H9 (cell line): Measurements from ENCODE around the gene JMJD1C. TPM values are rescaled to one million over a fixed set of nuclear protein-coding genes. Genes with fewer than 3 reads are reported as not detected.
A peak's percentile ranks its signal among the peaks of the same experiment; 100 is the strongest.

Experiments used
- DNase-seq: peaks from one replicate; pipeline ENCODE4 v3.0.0-alpha.2; 2017
- H2AFZ ChIP-seq: one replicate; pipeline ENCODE4 v1.6.1; 2013; ENCODE audit warnings: mild to moderate bottlenecking, low read length, control low read depth, moderate library complexity
- H2AK5ac ChIP-seq: 2 replicates; pipeline ENCODE4 v1.6.1; 2013; ENCODE audit warnings: low read length, control low read depth, mixed read lengths; ENCODE audit not compliant: insufficient read length
- H2BK120ac ChIP-seq: one replicate; pipeline ENCODE4 v1.6.1; 2013; ENCODE audit warnings: low read depth, mild to moderate bottlenecking, low read length, control low read depth, inconsistent platforms; ENCODE audit not compliant: poor library complexity, severe bottlenecking
- H2BK12ac ChIP-seq: 2 replicates; pipeline ENCODE4 v1.6.1; 2013; ENCODE audit warnings: low read length, control low read depth, mixed read lengths, low read depth; ENCODE audit not compliant: insufficient read length
- H2BK15ac ChIP-seq: 2 replicates; pipeline ENCODE4 v1.6.1; 2013; ENCODE audit warnings: low read depth, low read length, control low read depth
- H2BK20ac ChIP-seq: one replicate; pipeline ENCODE4 v1.6.1; 2013; ENCODE audit warnings: low read depth, mild to moderate bottlenecking, low read length, control low read depth, inconsistent platforms; ENCODE audit not compliant: poor library complexity, severe bottlenecking
- H2BK5ac ChIP-seq: 2 replicates; pipeline ENCODE4 v1.6.1; 2013; ENCODE audit warnings: low read length, control low read depth, mixed read lengths; ENCODE audit not compliant: insufficient read length
- H3K14ac ChIP-seq: 2 replicates; pipeline ENCODE4 v1.6.1; 2013; ENCODE audit warnings: low read length, control low read depth; ENCODE audit not compliant: insufficient read depth
- H3K18ac ChIP-seq: 2 replicates; pipeline ENCODE4 v1.6.1; 2013; ENCODE audit warnings: low read depth, mild to moderate bottlenecking, mixed read lengths, low read length, control low read depth; ENCODE audit not compliant: insufficient read length
- H3K23ac ChIP-seq: 2 replicates; pipeline ENCODE4 v1.6.1; 2013; ENCODE audit warnings: low read length, control low read depth, mixed read lengths, low read depth; ENCODE audit not compliant: insufficient read length
- H3K23me2 ChIP-seq: 2 replicates; pipeline ENCODE4 v1.6.1; 2013; ENCODE audit warnings: low read depth, mild to moderate bottlenecking, mixed read lengths, low read length, control low read depth; ENCODE audit not compliant: insufficient read length, poor library complexity, severe bottlenecking
- H3K27ac ChIP-seq: 2 replicates; pipeline ENCODE4 v1.5.1; 2013; ENCODE audit warnings: low read length, control low read depth, mixed read lengths, low read depth; ENCODE audit not compliant: insufficient read length
- H3K27me3 ChIP-seq: 2 replicates; pipeline ENCODE4 v1.6.1; 2013; ENCODE audit warnings: low read length, control low read depth, inconsistent platforms; ENCODE audit not compliant: insufficient read depth
- H3K4ac ChIP-seq: 2 replicates; pipeline ENCODE4 v1.6.1; 2013; ENCODE audit warnings: low read depth, mild to moderate bottlenecking, control low read depth, inconsistent platforms, low read length, moderate library complexity
- H3K4me1 ChIP-seq: 2 replicates; pipeline ENCODE4 v1.6.1; 2013; ENCODE audit warnings: low read length, control low read depth, inconsistent platforms; ENCODE audit not compliant: insufficient read depth
- H3K4me2 ChIP-seq: 2 replicates; pipeline ENCODE4 v1.6.1; 2013; ENCODE audit warnings: low read length, control low read depth, mixed read lengths; ENCODE audit not compliant: insufficient read length, insufficient read depth
- H3K56ac ChIP-seq: 2 replicates; pipeline ENCODE4 v1.6.1; 2013; ENCODE audit warnings: low read depth, mild to moderate bottlenecking, mixed read lengths, low read length, control low read depth; ENCODE audit not compliant: insufficient read length
- H3K79me1 ChIP-seq: 2 replicates; pipeline ENCODE4 v1.6.1; 2013; ENCODE audit warnings: low read depth, mild to moderate bottlenecking, moderate library complexity, low read length, control low read depth, inconsistent platforms; ENCODE audit not compliant: insufficient read depth, poor library complexity, severe bottlenecking
- H3K79me2 ChIP-seq: 2 replicates; pipeline ENCODE4 v1.6.1; 2013; ENCODE audit warnings: low read length, control low read depth, inconsistent platforms; ENCODE audit not compliant: insufficient read depth
- H3K9ac ChIP-seq: 2 replicates; pipeline ENCODE4 v1.6.1; 2013; ENCODE audit warnings: low read length, control low read depth, mixed read lengths; ENCODE audit not compliant: insufficient read length; ENCODE audit errors: extremely low read depth
- H3K9me3 ChIP-seq: one replicate; pipeline ENCODE4 v1.6.1; 2013; ENCODE audit warnings: low read depth, low read length, inconsistent platforms; ENCODE audit not compliant: control insufficient read depth
- H3T11ph ChIP-seq: one replicate; pipeline ENCODE4 v1.6.1; 2013; ENCODE audit warnings: mild to moderate bottlenecking, low read length, control low read depth, inconsistent platforms
- H4K20me1 ChIP-seq: one replicate; pipeline ENCODE4 v1.6.1; 2013; ENCODE audit not compliant: control insufficient read depth, insufficient read length, insufficient read depth
- H4K5ac ChIP-seq: 2 replicates; pipeline ENCODE4 v1.6.1; 2013; ENCODE audit warnings: low read depth, mild to moderate bottlenecking, mixed read lengths, low read length, control low read depth; ENCODE audit not compliant: insufficient read length
- H4K8ac ChIP-seq: replicated peaks from 2 replicates; pipeline ENCODE4 v1.6.1; 2013; ENCODE audit warnings: low read length, control low read depth, mixed read lengths, low read depth; ENCODE audit not compliant: insufficient read length
- H4K91ac ChIP-seq: 2 replicates; pipeline ENCODE4 v1.6.1; 2013; ENCODE audit warnings: low read depth, mild to moderate bottlenecking, moderate library complexity, mixed read lengths, low read length, control low read depth; ENCODE audit not compliant: insufficient read length
- H3K27ac Mint-ChIP-seq, 3 experiments: 2 replicates in 2 of 3; 3 replicates in 1 of 3; pipeline ENCODE4 v1.8.0; 2020 to 2021; ENCODE audit warnings: mixed read lengths in 3 of 3, mild to moderate bottlenecking in 1 of 3, moderate library complexity in 1 of 3
- H3K27me3 Mint-ChIP-seq: 2 replicates; pipeline ENCODE4 v1.8.0; 2021; ENCODE audit warnings: low read depth, mild to moderate bottlenecking, moderate library complexity, mixed read lengths
- H3K36me3 Mint-ChIP-seq, 3 experiments: 2 replicates in 2 of 3; 3 replicates in 1 of 3; pipeline ENCODE4 v1.8.0; 2020 to 2021; ENCODE audit warnings: low read depth in 3 of 3, mixed read lengths in 3 of 3; ENCODE audit not compliant: insufficient read depth in 1 of 3
- H3K4me1 Mint-ChIP-seq, 2 experiments: 2 replicates each; pipeline ENCODE4 v1.8.0; 2020; ENCODE audit warnings: mixed read lengths in 2 of 2
- H3K4me3 Mint-ChIP-seq, 2 experiments: 2 replicates in 1 of 2; 3 replicates in 1 of 2; pipeline ENCODE4 v1.8.0; 2020 to 2021; ENCODE audit warnings: mild to moderate bottlenecking in 2 of 2, mixed read lengths in 2 of 2, moderate library complexity in 1 of 2
- H3K9me3 Mint-ChIP-seq, 2 experiments: 2 replicates in 1 of 2; 3 replicates in 1 of 2; pipeline ENCODE4 v1.8.0; 2020; ENCODE audit warnings: mild to moderate bottlenecking in 2 of 2, mixed read lengths in 2 of 2, moderate library complexity in 1 of 2
- WGBS: extraction: QIAGEN DNeasy Blood & Tissue Kit; methylation state at CpG from one replicate; pipeline ENCODE4 v1.1.7; 2013; ENCODE audit warnings: missing lambda C conversion rate, low lambda C conversion rate, mixed read lengths; ENCODE audit not compliant: insufficient read length; ENCODE audit errors: extremely low coverage; 5-methylcytosine and 5-hydroxymethylcytosine counted together
- total RNA-seq: library from RNA; stranded (reverse); gene quantifications from 2 replicates; pipeline ENCODE4 v1.2.1, GENCODE V29; 2021
- TF ChIP-seq, protein P1 (sequence below): fragments of 200-600 bp; sonication (generic); conservative IDR thresholded peaks from 3 replicates; pipeline ENCODE4 v1.8.0; 2021; ENCODE audit warnings: antibody characterized with exemption, mild to moderate bottlenecking

The JMJD1C gene
- total RNA-seq, 1 experiment from 2014 or later: 200 TPM

DNA sequence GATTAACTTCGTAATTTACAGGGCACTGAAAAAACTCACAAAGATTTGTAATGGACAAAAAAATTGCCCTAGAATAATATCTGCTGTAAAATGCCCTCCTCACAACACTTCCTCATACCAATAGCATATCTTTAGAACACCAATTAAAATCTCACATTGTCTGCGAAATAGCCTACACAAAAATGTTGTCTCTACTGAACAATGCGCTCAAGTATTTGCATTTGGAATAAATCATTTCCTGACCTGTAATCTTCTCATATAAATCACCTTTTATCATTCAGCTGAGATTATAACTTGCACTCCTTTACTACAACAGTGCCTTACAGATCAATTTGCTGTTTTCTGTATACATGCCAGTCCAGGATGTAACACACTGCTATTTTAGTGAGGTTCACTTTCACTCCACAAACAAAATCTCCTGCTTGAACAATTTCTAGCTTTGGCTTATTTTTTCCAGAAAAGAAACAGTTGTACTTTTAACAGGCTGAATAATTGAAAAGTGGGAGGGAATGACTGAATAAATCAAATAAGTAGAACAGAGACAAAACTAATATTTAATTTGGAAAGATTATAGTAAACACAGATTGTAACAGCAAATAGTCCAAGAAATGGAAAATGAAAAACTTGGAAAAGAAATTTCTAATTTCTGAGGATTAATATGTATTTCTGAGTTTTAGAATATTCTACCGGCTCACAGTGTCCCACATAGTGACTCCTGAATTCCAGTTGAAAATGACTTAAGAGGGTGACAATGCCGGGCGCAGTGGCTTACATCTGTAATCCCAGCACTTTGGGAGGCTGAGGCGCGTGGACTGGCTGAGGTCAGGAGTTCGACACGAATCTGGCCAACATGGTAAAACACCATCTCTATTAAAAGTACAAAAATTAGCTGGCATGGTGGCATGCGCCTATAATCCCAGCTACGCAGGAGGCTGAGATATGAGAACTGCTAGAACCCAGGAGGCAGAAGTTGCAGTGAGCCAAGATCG, 30.6 kb downstream of the JMJD1C start:
- no peak overlapping the region for H3K18ac ChIP-seq
- no peaks in the 10 kb centered on the region for H3K9me3 ChIP-seq
- H3K36me3 Mint-ChIP-seq: peaks cover 4 to 5% (median 4%) of the 10 kb centered on the region in 3 experiments; a peak in 3 of 7 replicates
- H2AK5ac ChIP-seq: no peak overlapping the region
- no peaks in the 10 kb centered on the region for H4K20me1 ChIP-seq
- H3K27ac Mint-ChIP-seq: peak overlapping the region in 2 of 3 experiments; percentile 9 to 62; a peak in 4 of 7 replicates
- no peak overlapping the region for H2BK120ac ChIP-seq
- H3K79me1 ChIP-seq: peaks cover 2% of the 10 kb centered on the region
- no peak overlapping the region for H2AFZ ChIP-seq
- TF ChIP-seq, protein P1, sequence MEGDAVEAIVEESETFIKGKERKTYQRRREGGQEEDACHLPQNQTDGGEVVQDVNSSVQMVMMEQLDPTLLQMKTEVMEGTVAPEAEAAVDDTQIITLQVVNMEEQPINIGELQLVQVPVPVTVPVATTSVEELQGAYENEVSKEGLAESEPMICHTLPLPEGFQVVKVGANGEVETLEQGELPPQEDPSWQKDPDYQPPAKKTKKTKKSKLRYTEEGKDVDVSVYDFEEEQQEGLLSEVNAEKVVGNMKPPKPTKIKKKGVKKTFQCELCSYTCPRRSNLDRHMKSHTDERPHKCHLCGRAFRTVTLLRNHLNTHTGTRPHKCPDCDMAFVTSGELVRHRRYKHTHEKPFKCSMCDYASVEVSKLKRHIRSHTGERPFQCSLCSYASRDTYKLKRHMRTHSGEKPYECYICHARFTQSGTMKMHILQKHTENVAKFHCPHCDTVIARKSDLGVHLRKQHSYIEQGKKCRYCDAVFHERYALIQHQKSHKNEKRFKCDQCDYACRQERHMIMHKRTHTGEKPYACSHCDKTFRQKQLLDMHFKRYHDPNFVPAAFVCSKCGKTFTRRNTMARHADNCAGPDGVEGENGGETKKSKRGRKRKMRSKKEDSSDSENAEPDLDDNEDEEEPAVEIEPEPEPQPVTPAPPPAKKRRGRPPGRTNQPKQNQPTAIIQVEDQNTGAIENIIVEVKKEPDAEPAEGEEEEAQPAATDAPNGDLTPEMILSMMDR: no peak
- no peak overlapping the region for H3K4ac ChIP-seq
- H4K5ac ChIP-seq: no peak overlapping the region
- H3K4me1 ChIP-seq: peaks cover 7% of the 10 kb centered on the region; the same call in 1 of the 2 replicates
- no CpG with 5 or more reads among the region's 13 CpGs for WGBS
- no peak overlapping the region for H3T11ph ChIP-seq
- H3K56ac ChIP-seq: no peak overlapping the region
- no peaks in the 10 kb centered on the region for H3K27me3 Mint-ChIP-seq
- no peak overlapping the region for H2BK15ac ChIP-seq
- no peak overlapping the region for H3K14ac ChIP-seq
- no peak overlapping the region for H3K9ac ChIP-seq
- no peak overlapping the region for H2BK12ac ChIP-seq
- no peaks in the 10 kb centered on the region for H3K9me3 Mint-ChIP-seq
- no peak overlapping the region for H4K8ac ChIP-seq
- no peak overlapping the region for H3K4me2 ChIP-seq
- no peak for DNase-seq
- no peak overlapping the region for H3K27ac ChIP-seq
- H3K4me3 Mint-ChIP-seq: no peak overlapping the region; a peak in 1 of 5 replicates
- H3K79me2 ChIP-seq: peaks cover 5% of the 10 kb centered on the region; the same call in 1 of the 2 replicates
- no peaks in the 10 kb centered on the region for H3K23me2 ChIP-seq
- no peaks in the 10 kb centered on the region for H3K27me3 ChIP-seq
- H3K4me1 Mint-ChIP-seq: peaks cover 27 to 29% of the 10 kb centered on the region in 2 experiments
- H2BK20ac ChIP-seq: no peak overlapping the region
- no peak overlapping the region for H2BK5ac ChIP-seq
- no peak overlapping the region for H3K23ac ChIP-seq
- no peak overlapping the region for H4K91ac ChIP-seq
